Body of pancreas (tissue), 4 donors: ENCODE measurements around the gene IGLL5. TPM values are rescaled to one million over a fixed set of nuclear protein-coding genes. Genes with fewer than 3 reads are reported as not detected.

Experiments
- ATAC-seq: fragments of 150-250 bp; one replicate; pipeline ENCODE4 v1.9.1; 2016
- DNase-seq, 4 donors: peaks; one replicate each; pipeline ENCODE4 v3.0.0-alpha.2; 2019
- H3K27ac ChIP-seq, 4 donors: fragments of 200-600 bp; sonication (generic); 1 replicate in 3 of 4; 2 replicates in 1 of 4; pipeline versions ENCODE4 v1.5.1 to v1.6.1; 2016 to 2019; ENCODE audit warnings: mild to moderate bottlenecking in 1 of 4, mixed read lengths in 1 of 4, moderate library complexity in 1 of 4
- H3K27me3 ChIP-seq, 2 donors: fragments of 200-600 bp; sonication (generic); one replicate each; pipeline ENCODE4 v1.6.0; 2016; ENCODE audit warnings: mild to moderate bottlenecking in 1 of 2
- H3K36me3 ChIP-seq, 2 donors: fragments of 200-600 bp; sonication (generic); replicated peaks in 1 of 2; 2 replicates each; pipeline ENCODE4 v1.5.1; 2016; ENCODE audit warnings: low read depth in 2 of 2; ENCODE audit not compliant: insufficient read depth in 1 of 2
- H3K4me1 ChIP-seq: fragments of 200-600 bp; sonication (generic); one replicate; pipeline ENCODE4 v1.6.0; 2016
- H3K4me3 ChIP-seq, 2 donors: fragments of 200-600 bp; sonication (generic); 1 replicate in 1 of 2; 2 replicates in 1 of 2; pipeline ENCODE4 v1.5.1; 2016 to 2019
- H3K9me3 ChIP-seq, 3 donors: fragments of 200-600 bp; sonication (generic); 1 replicate in 2 of 3; 2 replicates in 1 of 3; pipeline ENCODE4 v1.5.1; 2016
- CTCF ChIP-seq, 7 experiments: fragments of 450-650 bp in 4 of 7; fragments of 200-600 bp in 3 of 7; sonication (generic) in 3 of 7; IDR thresholded peaks; one replicate each; pipeline ENCODE4 v1.5.1; 2016 to 2019; ENCODE audit warnings: antibody characterized with exemption in 7 of 7
- POLR2A ChIP-seq, 3 donors: fragments of 450-650 bp; IDR thresholded peaks; one replicate each; pipeline ENCODE4 v1.6.1; 2016; ENCODE audit warnings: antibody characterized with exemption in 3 of 3, mild to moderate bottlenecking in 2 of 3
- WGBS, 2 donors: methylation state at CpG; one replicate each; pipeline ENCODE4 v1.1.5; 2017; 5-methylcytosine and 5-hydroxymethylcytosine counted together
- intact Hi-C: fragments of 100-400 bp; cut with DNase I; formaldehyde crosslinking; loops from one replicate; pipeline ENCODE4 v1.15.1; 2023
- total RNA-seq, 2 donors: library from RNA; depleted of rRNA; stranded (reverse); fragments of >200 nt; gene quantifications; one replicate each; pipeline ENCODE4 v1.1.0, GENCODE V29; 2016

IGLL5 gene
- total RNA-seq, 2 donors from 2014 or later, result 3.4 to 5.3 TPM

- Histone ChIP-seq H3K27ac (no peak overlapping the region), H3K36me3 (no peaks in the 10 kb centered on the region), H3K27me3 (no peaks in the 10 kb centered on the region), H3K9me3 (no peaks in the 10 kb centered on the region), H3K4me3 (no peak overlapping the region), H3K4me1 (no peaks in the 10 kb centered on the region)
- ATAC-seq (no peak), DNase-seq (no peak)
- TF ChIP-seq CTCF (IDR thresholded peaks at IDR 0.05) (no peak), POLR2A (IDR thresholded peaks at IDR 0.05) (no peak)
- WGBS, 2 donors, result 80% methylated on average over 8 to 9 of the region's 9 CpGs
- intact Hi-C loops, result no loop called here
Measured at GRCh38 chr22:22907551-22908494, 20.2 kb downstream of the IGLL5 start.

GRCh38 chr22:22908495-22908861 is 20.9 kb downstream of the IGLL5 start:
- ATAC-seq, result no peak
- H3K36me3 ChIP-seq, result no peaks in the 10 kb centered on the region
- no peaks in the 10 kb centered on the region for H3K9me3 ChIP-seq
- H3K4me3 ChIP-seq, result no peak overlapping the region
- no peak for TF ChIP-seq CTCF (IDR thresholded peaks at IDR 0.05)
- no peak for TF ChIP-seq POLR2A (IDR thresholded peaks at IDR 0.05)
- 74 to 77% methylated on average over 3 of the region's 3 CpGs for WGBS, 2 donors
- H3K27me3 ChIP-seq, result no peaks in the 10 kb centered on the region
- intact Hi-C loops, result no loop called here
- no peak overlapping the region for H3K27ac ChIP-seq
- no peaks in the 10 kb centered on the region for H3K4me1 ChIP-seq
- DNase-seq, result no peak

- Histone ChIP-seq H3K4me3 (no peak overlapping the region), H3K36me3 (no peaks in the 10 kb centered on the region), H3K27ac (no peak overlapping the region), H3K9me3 (no peaks in the 10 kb centered on the region), H3K27me3 (no peaks in the 10 kb centered on the region), H3K4me1 (no peaks in the 10 kb centered on the region)
- TF ChIP-seq CTCF (IDR thresholded peaks at IDR 0.05), result no peak
- 62 to 67% methylated on average over 6 of the region's 6 CpGs for WGBS, 2 donors
- intact Hi-C loops, result no loop called here
- no peak for DNase-seq
- no peak for ATAC-seq
Measured at GRCh38 chr22:22908941-22909604, 21.5 kb downstream of the IGLL5 start.

GRCh38 chr22:22909605-22910271 is 22.1 kb downstream of the IGLL5 start:
- intact Hi-C loops, result no loop called here
- no peak overlapping the region for H3K27ac ChIP-seq
- WGBS, 2 donors, result 48% methylated on average over 7 of the region's 7 CpGs
- ATAC-seq (no peak), DNase-seq (no peak)
- H3K4me3 ChIP-seq, result no peak overlapping the region
- no peaks in the 10 kb centered on the region for H3K36me3 ChIP-seq
- H3K9me3 ChIP-seq, result no peaks in the 10 kb centered on the region
- no peaks in the 10 kb centered on the region for H3K4me1 ChIP-seq
- no peaks in the 10 kb centered on the region for H3K27me3 ChIP-seq
- no peak for TF ChIP-seq POLR2A (IDR thresholded peaks at IDR 0.05)
- TF ChIP-seq CTCF (IDR thresholded peaks at IDR 0.05), result no peak
